ENCODE measurements around the gene EXT2.
A peak's percentile ranks its signal among the peaks of the same experiment; 100 is the strongest.

Gene EXT2

DNA sequence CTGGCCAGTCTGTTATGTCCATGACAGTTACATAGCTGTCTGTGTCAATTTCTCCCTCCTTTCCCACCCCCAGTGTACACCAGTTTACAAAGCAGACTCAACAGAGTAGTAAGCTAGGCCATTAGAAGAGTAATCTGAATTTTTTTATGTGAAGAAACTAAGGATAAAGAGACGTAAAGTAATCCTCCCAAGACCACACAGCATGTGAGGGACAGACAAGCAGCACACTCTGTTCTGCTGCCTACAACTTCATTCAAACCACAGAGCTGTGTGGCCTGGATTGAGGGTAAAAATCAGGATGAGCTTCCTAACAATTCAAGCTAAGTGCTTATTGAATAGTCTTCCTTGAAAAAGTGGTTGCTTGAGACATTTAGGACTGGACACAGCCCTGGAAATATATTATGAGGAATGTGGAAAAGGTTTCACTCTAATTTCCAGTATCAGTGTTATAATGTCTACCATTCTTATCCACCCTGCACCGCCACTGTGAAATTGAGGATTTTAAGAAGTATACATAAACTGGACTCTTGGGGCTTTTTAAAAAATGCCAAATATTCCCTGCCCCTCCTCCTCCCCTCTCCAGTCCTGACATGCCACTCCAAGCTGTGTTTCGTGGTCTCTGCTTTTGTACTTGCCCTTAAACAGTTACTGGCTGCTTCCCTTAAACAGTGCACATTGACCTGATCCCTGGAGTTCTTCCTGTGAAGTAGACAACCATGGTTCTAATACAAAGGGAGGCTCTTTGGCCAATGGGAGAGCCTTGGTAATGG, 40.9 kb downstream of the EXT2 start:
- H3K36me3 Mint-ChIP-seq = peaks cover 20% of the 10 kb centered on the region
- H3K4me1 Mint-ChIP-seq (ENCODE audit: low read depth) = no peaks in the 10 kb centered on the region
- H3K9me3 Mint-ChIP-seq (ENCODE audit: low read depth) = no peaks in the 10 kb centered on the region
- H3K27me3 Mint-ChIP-seq = no peaks in the 10 kb centered on the region
- H3K27ac Mint-ChIP-seq = no peak overlapping the region
- no peak overlapping the region for H3K4me3 Mint-ChIP-seq

- Mint-ChIP-seq H3K36me3 (peaks cover 17% of the 10 kb centered on the region), H3K4me3 (no peak overlapping the region), H3K9me3 (ENCODE audit: low read depth) (no peaks in the 10 kb centered on the region), H3K27me3 (no peaks in the 10 kb centered on the region), H3K4me1 (ENCODE audit: low read depth) (no peaks in the 10 kb centered on the region), H3K27ac (no peak overlapping the region)
Measured at GRCh38 chr11:44137057-44137456, 41.6 kb downstream of the EXT2 start.

DNA sequence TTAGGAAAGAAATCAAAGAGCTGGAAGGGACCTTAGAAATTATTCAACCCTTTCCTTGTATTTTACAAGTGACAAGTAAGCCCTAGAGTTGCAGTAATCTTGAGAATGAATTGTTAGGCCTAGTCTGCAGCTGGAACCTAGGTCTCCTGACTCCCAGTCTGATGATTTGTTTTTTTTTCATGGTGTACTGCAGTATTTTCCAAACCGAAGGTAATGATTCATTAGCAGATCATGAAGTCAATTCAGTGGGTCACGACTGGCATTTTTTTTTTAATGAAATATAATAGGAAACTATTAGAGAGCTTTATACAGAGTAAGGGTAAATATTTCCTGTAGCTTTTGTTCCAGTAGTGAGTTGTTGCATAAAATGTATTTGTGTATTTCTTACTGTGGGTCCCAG, 42.8 kb downstream of the EXT2 start:
- H3K9me3 Mint-ChIP-seq (ENCODE audit: low read depth) = no peaks in the 10 kb centered on the region
- peaks cover 17% of the 10 kb centered on the region for H3K36me3 Mint-ChIP-seq

DNA sequence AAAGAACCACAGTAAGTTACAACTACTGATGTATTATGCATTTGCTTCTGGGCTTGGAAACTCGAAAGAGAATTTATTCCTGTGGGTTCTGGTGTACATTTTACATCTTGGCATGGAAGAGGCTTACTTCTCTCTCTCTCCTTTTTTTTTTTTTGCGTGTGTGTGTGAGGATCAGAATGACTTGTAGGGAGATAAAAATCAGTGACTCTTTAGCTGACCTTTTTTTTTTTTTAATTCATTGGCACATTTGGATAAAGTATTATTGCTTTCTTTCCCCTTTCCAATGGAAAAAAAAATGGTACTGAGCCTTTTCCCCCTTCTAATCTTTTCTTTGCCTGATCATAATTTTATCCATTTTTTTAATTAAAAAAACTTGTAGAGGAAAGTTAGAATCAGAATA, 43.5 kb downstream of the EXT2 start:
- Mint-ChIP-seq H3K4me3 (no peak overlapping the region), H3K4me1 (ENCODE audit: low read depth) (no peaks in the 10 kb centered on the region), H3K27me3 (no peaks in the 10 kb centered on the region), H3K36me3 (peaks cover 21% of the 10 kb centered on the region), H3K9me3 (ENCODE audit: low read depth) (no peaks in the 10 kb centered on the region), H3K27ac (no peak overlapping the region)

More for the DNA sequence above, 42.8 kb downstream of the EXT2 start:
- H3K4me3 Mint-ChIP-seq = no peak overlapping the region
- no peaks in the 10 kb centered on the region for H3K27me3 Mint-ChIP-seq
- H3K4me1 Mint-ChIP-seq (ENCODE audit: low read depth) = no peaks in the 10 kb centered on the region
- H3K27ac Mint-ChIP-seq = no peak overlapping the region

DNA sequence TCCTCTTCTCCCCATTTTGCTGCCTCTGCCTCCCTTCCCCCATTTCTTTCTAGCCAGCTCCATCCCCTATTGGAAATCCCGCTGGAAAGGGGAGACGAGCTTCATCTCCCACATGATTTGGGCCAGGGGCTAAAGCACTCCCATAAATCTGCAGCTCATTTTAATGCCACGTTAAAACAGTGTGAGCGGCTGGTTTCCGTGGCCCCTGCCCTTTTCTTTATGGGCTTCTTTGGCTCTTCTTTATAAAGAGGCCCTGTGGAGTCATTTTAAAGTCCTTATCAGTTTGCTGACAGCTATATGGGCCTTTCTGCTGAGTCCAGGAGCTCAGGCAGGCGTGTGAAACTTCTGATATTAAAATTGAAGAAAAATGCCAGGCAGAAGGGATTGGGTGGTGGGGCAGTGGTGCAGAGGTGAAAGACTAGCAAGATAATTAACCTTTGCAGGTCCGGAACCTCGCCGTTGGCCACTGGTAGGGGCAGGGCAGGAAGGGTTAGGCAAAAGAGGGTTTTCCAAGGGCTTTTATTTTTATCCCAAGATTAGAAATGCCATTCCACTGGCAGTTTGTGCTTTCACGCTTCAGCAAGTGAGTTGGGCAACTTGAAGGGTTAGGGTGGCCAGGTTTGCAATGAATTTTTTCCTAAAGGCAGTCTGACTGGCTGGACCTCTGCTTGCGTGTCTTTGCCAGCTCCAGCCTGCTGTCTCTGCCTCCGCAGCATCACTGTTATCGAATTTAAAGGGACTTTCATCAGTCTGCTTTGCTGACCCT, 44.3 kb downstream of the EXT2 start:
- no peaks in the 10 kb centered on the region for H3K4me1 Mint-ChIP-seq (ENCODE audit: low read depth)
- peaks cover 17% of the 10 kb centered on the region for H3K36me3 Mint-ChIP-seq
- H3K4me3 Mint-ChIP-seq = no peak overlapping the region
- no peak overlapping the region for H3K27ac Mint-ChIP-seq
- H3K9me3 Mint-ChIP-seq (ENCODE audit: low read depth) = no peaks in the 10 kb centered on the region
- no peaks in the 10 kb centered on the region for H3K27me3 Mint-ChIP-seq

DNA sequence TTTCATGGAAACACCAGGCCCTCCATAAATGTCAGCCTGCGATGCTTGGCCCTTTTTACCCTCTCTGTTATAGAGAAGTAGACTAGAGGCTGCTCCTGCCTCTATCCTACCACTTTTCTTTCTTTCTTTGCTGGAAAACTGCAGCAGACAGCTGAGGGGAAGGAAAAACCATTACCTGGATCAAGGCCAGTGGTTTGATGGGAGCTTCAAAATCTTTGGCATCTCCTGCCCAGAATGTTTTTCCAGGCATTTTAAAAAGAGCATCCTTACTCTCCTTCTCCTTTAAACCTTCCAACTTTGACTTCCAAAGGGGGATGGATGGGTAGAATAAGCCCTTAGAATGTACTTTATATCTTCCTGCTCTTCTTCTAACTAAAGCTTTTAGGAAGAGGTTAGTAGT, 44.9 kb downstream of the EXT2 start:
- Mint-ChIP-seq H3K4me1 (ENCODE audit: low read depth) (no peaks in the 10 kb centered on the region), H3K9me3 (ENCODE audit: low read depth) (no peaks in the 10 kb centered on the region), H3K27ac (no peak overlapping the region), H3K36me3 (peaks cover 20% of the 10 kb centered on the region), H3K4me3 (no peak overlapping the region), H3K27me3 (no peaks in the 10 kb centered on the region)

DNA sequence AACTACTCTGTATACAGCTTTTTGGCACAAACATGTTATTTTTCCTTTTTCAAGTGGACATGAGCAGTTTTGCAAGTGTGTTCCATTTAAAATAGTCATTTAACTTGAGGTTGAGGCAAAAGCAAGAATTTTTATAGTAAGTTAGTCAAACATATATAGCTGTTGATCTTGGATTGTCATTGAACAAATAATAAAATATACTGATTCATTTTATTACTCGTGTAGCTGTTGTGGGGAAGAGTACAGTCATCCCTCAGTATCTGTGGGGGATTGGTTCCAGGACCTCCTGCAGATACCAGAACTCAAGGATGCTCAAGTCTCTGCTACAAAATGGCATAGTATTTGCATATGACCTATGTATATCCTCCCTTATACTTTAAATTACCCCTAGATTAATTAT, 45.3 kb downstream of the EXT2 start:
- Mint-ChIP-seq H3K27ac (no peak overlapping the region), H3K4me3 (no peak overlapping the region), H3K4me1 (ENCODE audit: low read depth) (no peaks in the 10 kb centered on the region), H3K9me3 (ENCODE audit: low read depth) (no peaks in the 10 kb centered on the region), H3K36me3 (peaks cover 25% of the 10 kb centered on the region), H3K27me3 (no peaks in the 10 kb centered on the region)

DNA sequence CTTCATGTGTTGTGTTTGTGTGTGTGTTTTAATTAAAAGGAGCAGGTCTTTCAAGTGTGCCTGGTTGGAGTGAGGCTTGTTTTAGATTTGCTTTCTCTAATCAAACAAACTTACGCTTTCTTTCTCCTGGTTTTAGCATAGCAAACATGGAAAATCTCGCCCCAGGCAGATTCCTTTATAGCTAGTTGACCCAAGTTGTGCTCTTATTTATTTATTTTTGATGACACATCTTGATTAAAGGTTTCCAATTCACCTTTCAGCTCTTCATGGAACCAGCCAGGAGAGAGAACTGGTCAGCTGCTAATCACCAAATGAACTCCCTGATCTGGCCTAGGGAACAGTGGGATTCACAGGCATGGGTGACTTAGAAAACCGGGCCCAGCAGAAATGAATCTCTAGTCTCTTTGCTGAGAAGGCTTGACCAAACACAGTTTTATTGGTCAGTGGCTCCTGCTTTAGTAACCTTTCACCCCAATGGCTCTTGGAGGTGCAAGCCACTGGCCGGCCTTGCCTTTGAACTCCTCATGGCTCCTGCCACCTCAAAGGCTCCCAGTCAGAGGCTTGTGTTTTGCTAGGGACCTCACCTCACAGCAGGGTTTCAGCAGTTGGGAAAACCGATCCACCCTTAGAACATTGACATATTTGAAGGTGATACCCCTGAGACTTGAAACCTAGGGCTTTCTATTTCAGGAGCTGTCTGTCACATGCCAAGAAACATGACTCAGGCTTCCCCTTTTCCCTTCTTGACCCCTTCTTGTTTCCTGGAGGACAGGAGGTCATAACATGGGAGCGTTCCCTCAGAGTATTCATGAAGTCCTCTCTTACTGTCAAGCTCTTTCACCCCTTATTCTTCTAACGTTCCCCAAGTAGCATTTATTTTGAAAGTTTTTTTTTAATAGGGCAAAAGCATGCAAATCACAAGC, 48.8 kb downstream of the EXT2 start:
- Mint-ChIP-seq H3K36me3 (peaks cover 29% of the 10 kb centered on the region), H3K9me3 (ENCODE audit: low read depth) (no peaks in the 10 kb centered on the region), H3K4me1 (ENCODE audit: low read depth) (no peaks in the 10 kb centered on the region), H3K27ac (no peak overlapping the region), H3K4me3 (no peak overlapping the region), H3K27me3 (no peaks in the 10 kb centered on the region)

GRCh38 chr11:44145011-44145775, 49.7 kb downstream of the EXT2 start:
- peaks cover 38% of the 10 kb centered on the region for H3K36me3 Mint-ChIP-seq
- peaks cover 7% of the 10 kb centered on the region for H3K9me3 Mint-ChIP-seq (ENCODE audit: low read depth)
- H3K27ac Mint-ChIP-seq = no peak overlapping the region
- H3K4me3 Mint-ChIP-seq = no peak overlapping the region
- H3K4me1 Mint-ChIP-seq (ENCODE audit: low read depth) = no peaks in the 10 kb centered on the region
- H3K27me3 Mint-ChIP-seq = no peaks in the 10 kb centered on the region

- Mint-ChIP-seq H3K36me3 (peaks cover 56% of the 10 kb centered on the region), H3K9me3 (ENCODE audit: low read depth) (peaks cover 19% of the 10 kb centered on the region), H3K27ac (no peak overlapping the region), H3K4me1 (ENCODE audit: low read depth) (no peaks in the 10 kb centered on the region), H3K4me3 (no peak overlapping the region), H3K27me3 (no peaks in the 10 kb centered on the region)
Measured at GRCh38 chr11:44146931-44147330, 51.5 kb downstream of the EXT2 start.

DNA sequence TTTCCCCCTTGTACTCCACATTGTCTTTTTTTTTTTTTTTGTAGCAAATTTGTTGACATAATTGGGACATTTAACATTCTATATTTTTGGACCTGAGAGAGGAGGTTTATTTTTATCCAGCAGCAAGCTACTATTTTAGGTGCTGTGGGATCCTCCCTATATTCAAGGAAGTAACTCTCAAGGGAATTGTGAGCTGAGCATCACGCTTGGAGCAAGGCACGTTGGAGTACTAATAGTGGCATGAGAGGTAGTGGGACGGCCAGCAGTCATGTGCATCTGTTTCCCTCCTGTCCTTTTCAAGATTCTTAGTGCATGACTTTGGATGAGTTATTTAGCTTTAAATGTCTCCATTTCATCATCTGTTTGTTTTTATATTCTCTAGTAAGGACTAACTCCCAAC, 52.3 kb downstream of the EXT2 start:
- peaks cover 60% of the 10 kb centered on the region for H3K36me3 Mint-ChIP-seq
- peaks cover 21% of the 10 kb centered on the region for H3K9me3 Mint-ChIP-seq (ENCODE audit: low read depth)
- H3K4me1 Mint-ChIP-seq (ENCODE audit: low read depth) = no peaks in the 10 kb centered on the region
- no peaks in the 10 kb centered on the region for H3K27me3 Mint-ChIP-seq
- no peak overlapping the region for H3K4me3 Mint-ChIP-seq
- no peak overlapping the region for H3K27ac Mint-ChIP-seq

GRCh38 chr11:44149651-44150050, 54.2 kb downstream of the EXT2 start:
- Mint-ChIP-seq H3K9me3 (ENCODE audit: low read depth) (peaks cover 23% of the 10 kb centered on the region), H3K4me3 (no peak overlapping the region), H3K27ac (peak overlapping the region; percentile 18), H3K36me3 (peaks cover 65% of the 10 kb centered on the region), H3K27me3 (no peaks in the 10 kb centered on the region), H3K4me1 (ENCODE audit: low read depth) (no peaks in the 10 kb centered on the region)

GRCh38 chr11:44150401-44150800, 54.9 kb downstream of the EXT2 start:
- H3K4me1 Mint-ChIP-seq (ENCODE audit: low read depth) = no peaks in the 10 kb centered on the region
- no peak overlapping the region for H3K27ac Mint-ChIP-seq
- H3K36me3 Mint-ChIP-seq = peaks cover 65% of the 10 kb centered on the region
- no peaks in the 10 kb centered on the region for H3K27me3 Mint-ChIP-seq
- H3K4me3 Mint-ChIP-seq = no peak overlapping the region
- peaks cover 23% of the 10 kb centered on the region for H3K9me3 Mint-ChIP-seq (ENCODE audit: low read depth)

- Mint-ChIP-seq H3K36me3 (peaks cover 43% of the 10 kb centered on the region), H3K27me3 (no peaks in the 10 kb centered on the region), H3K4me3 (no peak overlapping the region), H3K27ac (no peak overlapping the region), H3K4me1 (ENCODE audit: low read depth) (peaks cover 14% of the 10 kb centered on the region), H3K9me3 (ENCODE audit: low read depth) (peaks cover 3% of the 10 kb centered on the region)
Measured at GRCh38 chr11:44157019-44157418, 61.5 kb downstream of the EXT2 start.
